Stimulated activated CD4-positive, alpha-beta T cell treated with anti-CD3 and anti-CD28 coated beads, TNF-alpha, amount 100 ng/mL, for 4 hours (primary cell): ENCODE results near the gene KRTAP9-3.
"Not testable (repeated sequence)": the region's sequence is repeated elsewhere in the genome, so short reads cannot be mapped to it uniquely, and the experiment has no call there.

ENCODE experiments used
- DNase-seq, 3 experiments: peaks; one replicate each; pipeline ENCODE4 v3.0.0-alpha.2; 2020; ENCODE audit warnings: low read depth in 3 of 3

The KRTAP9-3 gene

GRCh38 chr17:41251261-41251660 lies 19.0 kb downstream of the KRTAP9-3 start:
- no peak for DNase-seq

DNA sequence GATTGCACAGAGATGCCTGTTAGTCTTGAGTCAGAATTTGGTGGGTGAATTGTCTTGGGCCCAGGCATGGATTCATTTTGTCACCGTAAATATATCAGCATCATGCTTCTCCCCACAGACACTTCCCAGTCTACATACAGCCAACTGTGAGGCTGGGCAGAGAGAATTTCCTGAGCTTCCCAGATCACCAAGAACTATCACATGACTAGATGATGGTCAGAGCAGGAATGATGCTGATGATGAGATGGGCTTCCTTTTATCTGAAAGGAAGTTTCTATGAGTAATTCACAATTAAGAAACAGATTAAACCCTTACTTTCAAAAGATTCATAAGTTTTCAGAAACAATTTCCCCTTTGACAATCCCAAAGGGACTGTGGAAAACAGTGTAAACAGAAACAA lies 22.6 kb downstream of the KRTAP9-3 start:
- DNase-seq, result no peak

- DNase-seq, result not testable (repeated sequence)
Measured at GRCh38 chr17:41255381-41256290, 23.4 kb downstream of the KRTAP9-3 start, which contains the start of gene KRTAP9-9. Gene KRTAP9-9, plus strand, starts transcription at chr17:41255384.

DNA sequence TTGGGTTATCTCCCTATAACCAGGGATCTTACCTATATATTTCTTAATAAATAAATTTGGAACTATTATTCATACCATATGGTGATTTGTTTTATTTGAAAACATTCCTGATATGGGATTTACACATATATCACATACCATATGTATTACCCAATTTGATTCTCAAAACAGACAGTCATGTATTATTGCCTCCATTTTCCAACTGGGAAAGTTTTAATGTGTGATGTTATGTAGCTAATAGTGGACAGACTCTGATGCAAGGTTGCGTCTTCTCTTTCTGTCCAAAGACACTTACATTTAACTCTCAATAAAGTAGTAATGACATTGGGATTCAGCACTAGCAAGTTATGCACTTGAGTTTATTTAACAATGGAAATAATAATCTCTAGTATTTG lies 24.0 kb downstream of the KRTAP9-3 start:
- no peak for DNase-seq

DNA sequence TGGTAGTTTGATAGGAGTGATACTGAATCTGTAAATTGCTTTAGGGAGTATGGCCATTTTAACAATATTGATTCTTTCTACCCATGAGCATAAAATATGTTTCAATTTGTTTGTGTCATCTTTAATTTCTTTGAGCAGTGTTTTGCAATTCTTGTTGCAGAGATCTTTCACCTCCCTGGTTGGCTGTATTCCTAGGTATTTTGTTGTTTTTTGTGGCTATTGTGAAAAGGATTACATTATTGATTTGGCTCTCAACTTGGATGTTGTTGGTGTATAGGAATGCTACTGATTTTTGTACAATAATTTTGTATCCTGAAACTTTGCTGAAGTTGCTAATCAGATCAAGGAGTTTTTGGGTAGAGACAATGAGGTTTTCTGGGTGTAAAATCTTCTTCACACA lies 26.2 kb downstream of the KRTAP9-3 start:
- no peak for DNase-seq

GRCh38 chr17:41263212-41263611 lies 31.0 kb downstream of the KRTAP9-3 start:
- no peak for DNase-seq

- no peak for DNase-seq
Measured at GRCh38 chr17:41264599-41264998, 32.4 kb downstream of the KRTAP9-3 start.

GRCh38 chr17:41265078-41265477 lies 32.8 kb downstream of the KRTAP9-3 start, which contains the start of gene KRTAP9-6:
Gene KRTAP9-6, plus strand, starts transcription at chr17:41265378. Its CDS starts 0 bp downstream, at chr17:41265378.
- DNase-seq, result no peak

DNA sequence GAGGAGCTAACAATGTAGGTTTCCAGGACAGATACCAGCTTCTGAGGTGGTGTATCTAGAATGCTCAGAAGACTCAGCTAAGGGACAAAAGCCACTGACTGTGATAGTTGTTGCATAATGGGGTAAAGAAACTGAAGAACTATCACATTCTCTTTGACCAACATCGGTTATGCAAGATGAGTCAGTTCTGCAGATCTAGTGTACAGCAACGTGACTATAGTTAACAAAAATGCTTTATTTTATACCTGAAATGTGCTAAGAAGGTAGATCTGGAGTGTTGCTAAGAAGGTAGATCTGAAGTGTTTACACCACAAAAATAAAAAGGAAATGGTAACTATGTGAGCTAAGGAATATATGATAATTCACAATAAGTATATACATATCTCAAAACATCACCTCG lies 35.5 kb downstream of the KRTAP9-3 start:
- DNase-seq, result no peak

DNA sequence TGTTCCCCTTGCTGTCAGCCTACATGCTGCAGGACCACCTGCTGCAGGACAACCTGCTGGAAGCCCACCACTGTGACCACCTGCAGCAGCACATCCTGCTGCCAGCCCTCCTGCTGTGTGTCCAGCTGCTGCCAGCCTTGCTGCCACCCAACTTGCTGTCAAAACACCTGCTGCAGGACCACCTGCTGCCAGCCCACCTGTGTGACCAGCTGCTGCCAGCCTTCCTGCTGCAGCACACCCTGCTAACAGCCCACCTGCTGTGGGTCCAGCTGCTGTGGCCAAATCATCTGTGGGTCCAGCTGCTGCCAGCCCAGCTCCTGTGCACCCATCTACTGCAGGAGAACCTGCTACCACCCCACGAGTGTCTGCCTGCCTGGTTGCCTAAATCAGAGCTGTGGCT lies 39.1 kb downstream of the KRTAP9-3 start:
- DNase-seq, result not testable (repeated sequence)

- DNase-seq, result no peak
Measured at GRCh38 chr17:41271858-41272257, 39.6 kb downstream of the KRTAP9-3 start.

DNA sequence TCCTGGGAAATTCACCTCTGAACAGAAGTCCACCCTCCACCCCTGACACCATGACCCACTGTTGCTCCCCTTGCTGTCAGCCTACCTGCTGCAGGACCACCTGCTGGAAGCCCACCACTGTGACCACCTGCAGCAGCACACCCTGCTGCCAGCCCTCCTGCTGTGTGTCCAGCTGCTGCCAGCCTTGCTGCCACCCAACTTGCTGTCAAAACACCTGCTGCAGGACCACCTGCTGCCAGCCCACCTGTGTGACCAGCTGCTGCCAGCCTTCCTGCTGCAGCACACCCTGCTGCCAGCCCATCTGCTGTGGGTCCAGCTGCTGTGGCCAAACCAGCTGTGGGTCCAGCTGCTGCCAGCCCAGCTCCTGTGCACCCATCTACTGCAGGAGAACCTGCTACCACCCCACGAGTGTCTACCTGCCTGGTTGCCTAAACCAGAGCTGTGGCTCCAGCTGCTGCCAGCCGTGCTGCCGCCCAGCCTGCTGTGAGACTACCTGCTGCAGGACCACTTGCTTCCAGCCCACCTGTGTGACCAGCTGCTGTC lies 43.5 kb downstream of the KRTAP9-3 start, which contains the start of gene KRTAP9-7:
Gene KRTAP9-7, plus strand, starts transcription at position 51 of the 543 bp plus-strand sequence. Its CDS starts 0 bp downstream, at position 51.
- not testable (repeated sequence) for DNase-seq

GRCh38 chr17:41278176-41278955 lies 46.1 kb downstream of the KRTAP9-3 start:
- no peak for DNase-seq
